Glomerular visceral epithelial cell (primary cell): ENCODE data around the gene GCM1.

ENCODE experiments used
- DNase-seq: peaks from one replicate; pipeline ENCODE4 v3.0.0-alpha.2; 2016; ENCODE audit errors: extremely low spot score

Gene GCM1

GRCh38 chr6:53151676-53152075, 3.0 kb upstream of the GCM1 start:
- DNase-seq, result no peak

- DNase-seq, result no peak
Measured at GRCh38 chr6:53144802-53145201, 3.8 kb downstream of the GCM1 start.

DNA sequence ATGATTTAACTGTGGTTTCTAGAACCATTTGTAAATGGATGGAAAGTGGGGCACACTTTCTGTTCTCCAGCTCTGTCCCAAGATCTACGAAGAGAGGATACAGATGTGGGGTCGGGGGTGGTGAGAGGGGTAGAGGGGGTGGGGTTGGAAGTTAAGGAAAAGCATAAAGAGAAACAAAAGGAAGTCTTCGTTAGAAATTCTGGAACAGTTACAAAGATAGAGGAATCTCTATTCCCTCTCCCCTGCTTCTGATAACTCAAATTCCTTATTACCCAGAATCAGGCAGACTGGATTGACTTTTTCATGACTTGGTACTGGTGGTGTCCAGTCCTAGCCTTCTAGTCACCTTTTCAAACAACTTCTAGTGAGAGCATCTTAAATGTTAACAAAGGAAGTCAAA, 4.9 kb downstream of the GCM1 start:
- no peak for DNase-seq

GRCh38 chr6:53142810-53143209, 5.8 kb downstream of the GCM1 start:
- no peak for DNase-seq

DNA sequence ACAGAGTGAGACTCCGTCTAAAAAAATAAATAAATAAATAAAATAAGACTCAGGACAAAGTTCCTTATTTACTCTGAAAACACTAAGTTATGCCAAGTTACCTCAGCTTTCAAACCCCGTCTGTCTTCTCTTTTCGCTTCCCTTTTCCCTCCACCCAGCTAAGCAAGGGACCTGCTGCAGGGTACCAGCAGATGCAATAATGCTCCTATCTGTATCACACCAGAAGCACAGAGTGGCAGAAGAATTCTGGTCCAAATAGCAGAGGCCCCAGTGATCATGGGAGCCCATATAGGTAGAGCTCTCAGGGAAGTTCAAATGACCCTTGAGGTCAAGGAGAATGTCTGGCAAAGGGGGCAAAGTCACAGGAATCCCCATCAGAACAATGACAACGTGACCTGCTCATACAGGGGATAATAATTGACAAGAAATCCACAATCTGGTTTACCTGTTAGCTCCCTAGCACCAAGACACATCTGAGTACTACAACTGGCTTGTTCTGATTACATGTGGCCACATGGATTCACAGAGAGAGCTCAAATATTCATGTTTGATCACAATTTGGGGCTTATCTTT, 8.7 kb downstream of the GCM1 start:
- DNase-seq, result no peak

- DNase-seq, result no peak
Measured at GRCh38 chr6:53136000-53136609, 12.5 kb downstream of the GCM1 start.

DNA sequence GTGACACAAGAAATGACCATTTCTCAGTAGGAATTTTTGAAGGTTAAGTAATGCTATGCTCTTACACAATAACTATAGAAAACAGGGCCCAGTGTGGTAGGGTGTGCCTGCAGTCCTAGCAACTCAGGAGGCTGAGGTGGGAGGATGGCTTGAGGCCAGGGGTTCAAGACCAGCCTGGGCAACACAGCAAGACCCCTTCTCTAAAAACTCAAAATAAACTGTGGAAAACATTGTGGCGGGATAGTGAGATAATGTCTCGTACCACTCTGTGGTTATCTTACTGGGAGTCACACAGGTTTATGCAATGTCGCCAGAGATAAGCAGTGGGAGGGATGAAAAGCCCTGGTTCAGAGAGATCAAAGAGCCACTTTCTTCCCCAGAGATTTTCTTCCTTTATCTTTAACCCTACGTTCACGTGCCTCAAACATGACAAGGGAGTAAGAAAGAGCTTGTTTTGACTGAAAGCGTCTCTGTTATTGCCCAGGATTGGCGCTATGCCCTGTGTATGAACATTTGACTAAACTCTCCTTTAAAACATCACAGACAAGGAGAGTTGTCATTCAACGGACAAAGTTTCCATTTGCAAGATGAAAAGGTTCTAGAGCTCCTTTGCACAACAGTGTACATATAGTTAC, 13.9 kb downstream of the GCM1 start:
- no peak for DNase-seq

DNA sequence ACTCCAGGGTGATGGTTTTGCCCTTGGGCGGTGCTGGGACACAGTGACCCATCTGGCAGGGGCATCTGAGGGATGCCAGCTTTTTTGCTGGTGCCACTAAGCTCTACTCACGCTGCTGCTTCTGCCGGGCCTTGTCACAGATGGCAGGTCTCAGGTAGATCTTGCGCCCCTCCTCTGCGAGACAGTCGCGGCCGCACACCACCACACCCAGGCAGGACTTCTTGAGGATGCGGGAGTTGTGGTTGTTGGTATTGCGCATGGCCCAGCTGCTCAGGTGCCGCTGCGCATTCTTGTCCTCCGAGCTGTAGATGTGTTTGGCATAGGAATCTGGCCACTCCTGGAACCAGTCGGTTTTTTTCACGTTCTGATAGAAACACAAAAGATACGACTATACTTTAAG, 14.7 kb downstream of the GCM1 start:
- DNase-seq, result no peak

DNA sequence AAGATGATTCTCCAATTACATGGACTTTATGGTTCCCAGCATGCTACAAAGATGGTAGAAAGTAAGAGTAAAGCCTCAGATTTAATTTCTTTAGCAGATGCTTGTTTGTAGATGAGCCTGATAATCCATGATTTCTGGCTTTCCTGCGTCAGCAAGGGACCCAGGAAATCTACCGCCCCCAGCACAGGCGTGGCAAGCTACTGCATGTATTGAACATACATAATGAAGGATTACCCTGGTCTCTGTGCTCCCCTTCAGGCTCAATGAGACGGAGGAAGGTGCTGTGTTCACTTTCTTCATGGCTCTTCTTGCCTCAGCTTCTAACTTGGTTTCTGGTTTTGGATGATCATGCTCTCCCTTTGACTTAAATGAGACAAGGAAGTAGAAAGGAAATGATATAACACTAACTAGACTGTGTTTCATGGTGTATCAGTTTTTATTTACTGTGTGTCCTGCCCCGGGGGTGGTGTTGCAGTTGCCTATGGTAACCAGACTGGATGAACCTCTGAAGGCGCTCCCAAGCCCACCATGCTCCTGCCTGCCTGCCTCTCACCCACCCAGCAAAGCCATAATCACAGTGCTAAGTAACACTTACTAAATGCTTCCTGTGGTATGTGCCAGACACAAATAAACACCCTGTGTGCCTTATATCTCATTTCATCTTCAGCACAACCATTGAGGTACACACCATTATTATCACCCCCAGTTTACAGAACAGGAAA, 17.9 kb downstream of the GCM1 start:
- no peak for DNase-seq

DNA sequence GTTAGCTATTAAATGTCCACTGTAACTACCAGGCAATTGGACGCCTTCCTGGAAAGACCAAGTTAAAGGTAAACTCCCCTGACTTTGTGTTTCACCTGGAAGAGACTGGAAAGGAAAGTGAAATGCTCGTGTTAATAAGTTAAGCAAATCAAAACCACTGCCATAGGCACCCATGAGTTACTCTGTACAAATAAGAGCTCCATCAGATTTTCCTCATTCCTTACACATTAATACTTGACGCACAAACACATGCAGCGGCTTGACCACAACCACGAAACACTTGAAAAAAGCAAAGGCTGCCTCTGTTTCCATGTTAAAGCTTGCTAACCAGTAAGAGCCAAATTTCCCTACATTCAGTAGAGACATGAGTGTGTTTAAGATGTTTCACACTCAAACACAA, 19.8 kb downstream of the GCM1 start:
- DNase-seq, result peak; percentile 63

DNA sequence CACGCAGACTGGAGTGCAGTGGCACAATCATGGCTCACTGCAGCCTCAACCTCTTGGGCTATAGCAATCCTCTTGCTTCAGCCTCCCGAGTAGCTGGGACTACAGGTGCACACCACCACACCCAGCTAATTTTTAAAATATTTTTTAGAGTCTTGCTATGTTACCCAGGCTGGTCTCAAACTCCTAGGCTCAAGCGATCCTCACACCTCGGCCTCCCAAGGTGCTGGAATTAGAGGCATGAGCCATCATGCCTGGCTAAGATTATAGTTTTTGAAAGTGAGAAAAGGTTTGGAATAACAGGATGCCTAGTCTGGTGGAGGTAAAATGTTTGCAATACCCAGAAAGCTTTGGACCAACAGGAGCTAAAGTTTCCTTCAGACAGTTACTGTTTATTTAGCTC, 23.4 kb downstream of the GCM1 start:
- DNase-seq, result no peak

DNA sequence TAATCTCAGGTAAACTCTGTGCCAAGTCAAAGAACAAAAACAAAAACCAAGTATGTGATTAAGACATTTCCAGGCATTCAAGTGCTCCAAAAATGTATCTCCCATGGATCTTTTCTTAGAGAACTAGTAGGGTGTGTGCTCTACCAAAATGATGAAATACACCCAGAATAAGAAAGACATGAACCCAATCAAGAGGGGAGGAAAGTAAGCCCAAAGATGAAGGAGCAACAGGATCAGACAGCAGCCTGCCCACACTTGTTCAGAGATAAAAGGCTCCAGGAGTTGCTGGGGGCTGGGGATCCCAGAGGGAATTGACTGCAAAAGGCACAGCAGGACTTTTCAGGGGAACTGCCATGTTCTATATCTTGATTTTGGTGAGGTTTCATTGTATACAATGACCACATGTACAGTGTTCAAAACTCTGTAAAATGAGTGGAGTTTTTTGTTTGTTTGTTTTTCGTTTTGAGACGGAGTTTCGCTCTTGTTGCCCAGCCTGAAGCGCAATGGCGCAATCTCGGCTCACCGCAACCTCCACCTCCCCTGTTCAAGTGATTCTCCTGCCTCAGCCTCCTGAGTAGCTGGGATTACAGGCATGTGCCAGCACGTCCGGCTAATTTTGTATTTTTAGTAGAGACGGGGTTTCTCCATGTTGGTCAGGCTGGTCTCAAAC, 24.4 kb downstream of the GCM1 start:
- no peak for DNase-seq

DNA sequence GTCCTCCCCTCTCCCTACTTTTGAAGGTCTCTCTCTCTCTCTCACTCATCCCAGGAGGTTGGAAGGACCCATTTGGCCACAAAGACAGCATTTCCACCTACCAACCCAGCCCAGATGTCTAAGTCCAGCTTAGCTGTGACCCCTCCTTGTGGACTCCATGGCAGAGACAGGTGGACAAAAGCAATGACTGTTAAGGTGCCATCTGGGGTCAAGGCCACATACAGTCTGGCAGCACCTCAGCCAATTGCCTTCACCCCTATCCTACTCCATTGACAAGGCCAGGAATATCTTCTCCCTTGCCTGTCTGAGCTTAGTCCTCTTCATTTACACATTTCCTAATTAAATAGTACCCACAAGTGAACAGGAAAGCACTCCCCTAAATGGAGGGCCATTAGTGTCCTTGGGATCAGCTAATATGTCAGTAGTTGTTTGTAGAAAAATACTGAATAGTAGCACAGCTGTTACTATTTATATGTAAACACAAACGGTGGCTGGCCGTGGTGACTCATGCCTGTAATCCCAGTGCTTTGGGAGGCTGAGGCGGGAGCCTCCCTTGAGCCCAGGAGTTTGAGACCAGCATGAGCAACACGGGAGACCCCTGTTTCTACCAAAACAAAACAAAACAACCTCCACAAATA, 28.8 kb downstream of the GCM1 start:
- DNase-seq, result no peak

DNA sequence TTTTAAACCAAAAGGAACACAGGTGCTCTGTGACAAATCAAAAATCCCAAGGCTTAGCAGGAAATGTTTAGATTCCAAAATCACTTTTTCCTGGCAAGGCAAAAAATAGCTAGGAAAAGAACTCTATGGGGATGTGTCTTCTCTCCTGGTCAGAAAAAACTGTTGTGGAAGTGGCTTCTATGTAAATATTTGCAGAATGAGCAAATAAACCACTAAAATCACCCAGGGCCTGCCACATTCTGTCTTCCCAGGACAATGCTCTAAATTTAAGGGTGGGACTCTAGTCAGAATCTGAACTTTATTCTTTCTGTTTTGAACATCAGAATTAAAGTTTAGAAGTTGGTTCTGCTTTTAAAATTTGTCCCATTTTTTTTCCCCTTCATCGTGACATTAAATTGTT, 29.3 kb downstream of the GCM1 start:
- no peak for DNase-seq

DNA sequence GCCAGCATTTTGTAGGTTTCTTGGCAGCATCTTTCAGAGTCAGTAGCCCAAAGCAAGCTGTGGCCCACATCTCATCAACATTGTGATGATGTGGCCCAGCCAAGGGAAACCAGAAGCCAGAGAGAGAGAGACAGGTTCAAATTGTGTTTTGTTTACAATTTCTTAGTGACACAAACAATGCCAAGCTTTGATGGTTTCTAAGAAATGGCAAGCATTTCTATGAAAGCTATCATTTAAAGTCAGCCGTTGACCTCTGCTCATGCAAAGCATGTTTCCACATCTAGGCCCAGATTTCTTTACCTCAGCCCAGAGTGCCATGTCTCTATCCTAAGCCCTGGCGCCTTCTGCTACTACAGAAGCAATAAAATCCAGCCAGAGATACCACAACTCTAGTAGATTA, 32.9 kb downstream of the GCM1 start:
- DNase-seq, result no peak

DNA sequence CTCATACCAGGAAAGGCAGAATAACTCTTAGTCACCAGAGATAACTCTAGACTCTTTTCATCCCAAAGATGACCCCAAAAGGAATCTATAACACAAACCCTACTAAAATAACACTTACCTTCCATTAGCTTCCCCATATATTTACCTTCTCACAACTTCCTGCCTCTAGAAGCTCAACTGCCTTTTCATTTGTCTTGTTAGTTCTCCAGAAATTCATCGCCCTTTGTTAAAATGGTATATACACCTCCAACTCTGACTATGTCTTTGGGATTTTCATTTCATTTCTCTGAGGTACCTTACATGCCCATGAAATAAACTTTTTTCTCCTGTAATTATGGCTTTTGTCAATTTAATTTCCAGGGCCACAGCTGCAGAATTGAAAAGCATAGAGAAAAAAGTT, 33.5 kb downstream of the GCM1 start:
- DNase-seq, result no peak

DNA sequence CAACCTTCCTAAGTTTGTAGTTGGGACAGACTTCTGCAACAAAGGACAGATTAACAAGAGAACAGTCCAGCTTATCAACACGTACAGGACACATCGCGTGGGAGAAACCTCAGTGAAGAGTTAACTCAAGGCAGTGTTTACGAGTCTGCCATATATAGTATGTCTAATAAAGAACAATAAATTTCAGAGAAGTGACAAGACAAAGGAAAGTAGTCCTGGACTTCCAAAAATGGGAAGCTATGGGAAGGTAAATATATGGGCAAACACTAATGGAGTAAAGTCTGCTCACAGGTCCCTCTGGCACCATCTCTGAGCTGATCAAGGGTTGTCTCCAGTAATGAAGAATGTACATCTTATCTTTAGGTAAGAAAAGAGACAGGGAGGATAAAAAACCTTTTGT, 34.9 kb downstream of the GCM1 start:
- no peak for DNase-seq

DNA sequence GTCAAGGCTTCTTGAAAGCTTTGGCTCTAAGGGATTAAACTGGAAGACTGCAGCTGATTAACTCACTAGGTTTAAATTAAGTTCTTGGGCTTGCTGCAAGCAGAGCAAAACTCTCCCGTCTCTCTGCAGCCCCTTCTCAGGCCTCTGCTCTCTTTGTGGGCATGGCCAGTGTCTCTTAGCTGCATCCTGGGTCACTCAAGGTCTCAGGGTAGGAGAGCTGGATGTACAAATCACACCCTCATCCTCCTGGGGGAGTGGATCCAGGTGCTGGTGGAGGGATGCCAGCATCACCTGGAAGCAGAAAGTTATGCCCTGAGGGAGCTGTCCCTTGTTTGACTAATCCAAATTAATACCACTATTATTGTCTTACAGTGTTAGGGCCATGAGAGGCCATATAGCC, 35.8 kb downstream of the GCM1 start:
- DNase-seq, result no peak

DNA sequence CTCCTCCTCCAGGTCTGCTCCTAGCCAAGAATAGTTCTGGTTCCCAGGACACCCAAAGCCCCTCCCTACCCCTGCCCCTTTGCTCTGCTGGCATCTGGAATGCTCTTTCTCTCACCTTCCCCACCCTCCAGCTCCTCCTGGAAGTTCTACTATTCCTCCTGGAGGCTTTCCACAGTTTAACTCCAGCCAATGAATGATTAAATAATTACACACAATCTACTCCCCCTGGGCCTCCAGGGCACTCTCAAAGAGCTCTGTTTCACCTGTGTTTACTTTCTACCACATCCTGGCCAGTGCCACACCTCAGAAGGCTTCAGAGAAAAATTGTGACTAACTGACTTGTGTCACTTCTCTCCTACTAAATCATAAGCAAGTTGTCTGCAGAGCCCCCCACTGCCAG, 36.2 kb downstream of the GCM1 start:
- DNase-seq, result no peak

GRCh38 chr6:53111865-53112264, 36.8 kb downstream of the GCM1 start:
- no peak for DNase-seq

DNA sequence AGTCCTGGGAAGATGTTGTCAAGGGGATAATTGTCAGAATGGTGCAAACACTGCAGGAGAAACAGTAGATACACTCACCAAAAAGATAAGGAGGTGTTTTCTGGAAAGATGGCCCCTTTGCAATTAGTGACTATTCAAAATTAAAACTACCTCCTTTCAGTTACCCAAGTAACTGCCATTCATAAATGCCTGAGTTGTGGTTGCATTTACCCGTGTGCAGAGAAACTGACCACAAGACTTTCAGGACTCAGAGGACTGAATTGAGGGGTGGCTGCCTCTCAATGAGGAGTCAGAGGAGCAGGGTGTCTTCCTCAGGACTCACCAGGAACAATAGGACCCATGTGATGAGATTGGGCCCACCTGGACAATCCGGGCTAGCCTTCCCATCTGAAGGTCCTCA, 39.0 kb downstream of the GCM1 start:
- DNase-seq, result no peak

DNA sequence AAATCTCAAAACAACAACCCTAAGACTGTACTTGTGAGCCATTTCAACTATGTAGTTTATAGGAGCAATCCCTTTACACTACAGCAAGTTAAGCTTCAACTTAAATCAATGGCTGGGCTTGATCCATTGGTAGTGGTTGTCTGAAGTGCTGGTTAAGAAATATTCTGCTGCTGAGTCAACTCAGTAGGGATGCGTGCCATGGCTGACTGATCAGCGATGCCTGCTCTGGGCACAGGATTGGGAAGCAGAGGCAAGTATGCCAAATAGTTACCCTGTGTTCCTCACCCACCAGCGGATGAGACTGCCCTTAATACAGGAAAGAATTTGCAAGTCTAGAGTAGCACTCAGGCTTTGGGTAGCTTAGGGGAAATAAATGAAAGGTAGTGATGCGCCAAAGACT, 41.5 kb downstream of the GCM1 start:
- DNase-seq, result peak; percentile 84
